Middle frontal gyrus (tissue), 1 donor: ENCODE data around the gene TUBB4A.
"Not testable (repeated sequence)": the region's sequence is repeated elsewhere in the genome, so short reads cannot be mapped to it uniquely, and the experiment has no call there.

Source experiments
- DNase-seq: peaks from one replicate; pipeline ENCODE4 v3.0.0-alpha.2; 2015; ENCODE audit warnings: low spot score; ENCODE audit errors: extremely low spot score

TUBB4A gene

GRCh38 chr19:6501740-6502648 is at the start of gene TUBB4A:
Gene TUBB4A, minus strand, starts transcription at chr19:6502309. Its CDS starts 97 bp downstream, at chr19:6502212.
- DNase-seq = peak; percentile 70

- no peak for DNase-seq
Measured at GRCh38 chr19:6551091-6551490, 49.0 kb upstream of the TUBB4A start.

GRCh38 chr19:6550679-6551078 is 48.6 kb upstream of the TUBB4A start:
- not testable (repeated sequence) for DNase-seq

- no peak for DNase-seq
Measured at GRCh38 chr19:6543866-6544347, 41.8 kb upstream of the TUBB4A start.

GRCh38 chr19:6540918-6541689 is 39.0 kb upstream of the TUBB4A start:
- DNase-seq = no peak

GRCh38 chr19:6539514-6539913 is 37.4 kb upstream of the TUBB4A start:
- no peak for DNase-seq

- DNase-seq = no peak
Measured at GRCh38 chr19:6535558-6536137, 33.5 kb upstream of the TUBB4A start.

- no peak for DNase-seq
Measured at GRCh38 chr19:6534451-6535093, 32.5 kb upstream of the TUBB4A start.

- no peak for DNase-seq
Measured at GRCh38 chr19:6533746-6534418, 31.8 kb upstream of the TUBB4A start.

- DNase-seq = no peak
Measured at GRCh38 chr19:6533000-6533328, 30.9 kb upstream of the TUBB4A start.

GRCh38 chr19:6532244-6532999 is 30.3 kb upstream of the TUBB4A start:
- DNase-seq = no peak

- DNase-seq = no peak
Measured at GRCh38 chr19:6531956-6532243, 29.8 kb upstream of the TUBB4A start.

- DNase-seq = no peak
Measured at GRCh38 chr19:6531163-6531955, 29.2 kb upstream of the TUBB4A start.

- peak; percentile 80 for DNase-seq
Measured at GRCh38 chr19:6530386-6531162, 28.5 kb upstream of the TUBB4A start, which contains the start of gene TNFSF9. Gene TNFSF9, plus strand, starts transcription at chr19:6531026. Its CDS starts 11 bp downstream, at chr19:6531037.

- DNase-seq = no peak
Measured at GRCh38 chr19:6529937-6530385, 27.9 kb upstream of the TUBB4A start.

GRCh38 chr19:6529351-6529750 is 27.2 kb upstream of the TUBB4A start:
- no peak for DNase-seq

GRCh38 chr19:6528544-6529121 is 26.5 kb upstream of the TUBB4A start:
- DNase-seq = peak; percentile 27

GRCh38 chr19:6527893-6528543 is 25.9 kb upstream of the TUBB4A start:
- DNase-seq = no peak
